Measurements from ENCODE around the gene MND1.

The MND1 gene

DNA sequence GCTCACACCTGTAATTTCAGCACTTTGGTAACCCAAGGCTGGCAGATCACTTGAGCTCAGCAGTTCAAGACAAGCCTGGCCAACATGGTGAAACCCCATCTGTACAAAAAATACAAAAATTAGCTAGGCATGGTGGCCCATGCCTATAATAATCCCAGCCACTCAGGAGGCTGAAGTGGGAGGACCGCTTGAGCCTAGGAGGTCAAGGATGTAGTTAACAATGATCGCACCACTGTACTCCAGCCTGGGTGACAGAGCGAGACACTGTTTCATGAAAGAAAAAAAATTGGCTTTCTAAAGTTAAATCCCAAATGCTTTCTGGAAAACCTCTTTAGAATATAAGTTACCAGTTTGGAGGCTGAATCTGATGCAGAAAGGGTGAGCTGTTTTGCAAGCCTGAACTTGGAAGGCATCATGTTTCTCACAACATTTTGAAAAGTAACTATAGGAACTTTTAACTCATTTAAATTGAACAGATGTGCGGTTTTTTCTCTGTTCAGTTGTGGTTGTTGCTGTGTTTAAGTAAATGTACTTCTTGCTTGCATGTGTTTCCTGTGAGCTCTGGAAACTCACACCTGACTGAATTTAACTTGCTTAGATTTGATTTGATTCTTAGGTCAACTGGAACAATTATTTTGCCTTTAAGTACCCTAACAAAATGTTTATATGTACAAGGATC lies 81.9 kb downstream of the MND1 start:
- TF ChIP-seq ISL1 (CRISPR knock-in tag; IDR thresholded peaks at IDR 0.05) (no peak), CSDC2 (CRISPR knock-in tag; IDR thresholded peaks at IDR 0.05) (no peak)
- no peak for ATAC-seq

DNA sequence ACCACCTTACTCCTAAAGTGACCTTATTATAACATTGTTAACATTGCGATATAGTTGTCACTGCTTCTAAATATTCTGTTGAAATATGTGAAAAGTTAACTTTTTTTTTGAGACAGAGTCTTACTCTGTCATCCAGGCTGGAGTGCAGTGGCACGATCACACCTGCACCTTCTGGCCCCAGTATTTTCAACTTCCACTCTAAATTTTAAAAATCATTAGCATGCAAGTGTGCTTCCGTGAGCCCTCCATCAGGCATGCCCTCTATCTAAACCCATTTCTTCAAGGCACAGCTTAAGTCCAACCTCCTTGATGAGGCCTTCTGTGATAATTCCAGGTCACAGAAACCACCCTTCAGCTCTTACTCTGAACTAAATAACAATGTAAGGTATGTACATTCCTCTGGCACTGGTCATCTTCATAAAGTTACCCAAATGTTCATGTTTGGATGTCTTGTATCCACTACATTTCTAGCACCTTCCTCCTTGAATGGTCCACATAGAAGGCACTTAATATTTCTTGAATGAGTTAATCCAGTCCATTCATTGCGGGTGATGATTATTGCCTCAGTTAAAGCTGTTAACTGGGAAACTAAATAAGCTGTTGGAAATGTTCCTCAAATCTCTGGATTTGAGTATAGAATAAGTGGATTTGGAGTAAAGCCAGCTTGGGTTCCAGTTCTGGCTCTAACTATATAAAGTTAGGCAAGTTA lies 83.0 kb downstream of the MND1 start:
- no peak for TF ChIP-seq PPARA (CRISPR knock-in tag; IDR thresholded peaks at IDR 0.05; ENCODE audit: borderline replicate concordance)
- peak; percentile 85 for TF ChIP-seq ZNF70 (CRISPR knock-in tag; IDR thresholded peaks at IDR 0.05)
- TF ChIP-seq, protein P1, sequence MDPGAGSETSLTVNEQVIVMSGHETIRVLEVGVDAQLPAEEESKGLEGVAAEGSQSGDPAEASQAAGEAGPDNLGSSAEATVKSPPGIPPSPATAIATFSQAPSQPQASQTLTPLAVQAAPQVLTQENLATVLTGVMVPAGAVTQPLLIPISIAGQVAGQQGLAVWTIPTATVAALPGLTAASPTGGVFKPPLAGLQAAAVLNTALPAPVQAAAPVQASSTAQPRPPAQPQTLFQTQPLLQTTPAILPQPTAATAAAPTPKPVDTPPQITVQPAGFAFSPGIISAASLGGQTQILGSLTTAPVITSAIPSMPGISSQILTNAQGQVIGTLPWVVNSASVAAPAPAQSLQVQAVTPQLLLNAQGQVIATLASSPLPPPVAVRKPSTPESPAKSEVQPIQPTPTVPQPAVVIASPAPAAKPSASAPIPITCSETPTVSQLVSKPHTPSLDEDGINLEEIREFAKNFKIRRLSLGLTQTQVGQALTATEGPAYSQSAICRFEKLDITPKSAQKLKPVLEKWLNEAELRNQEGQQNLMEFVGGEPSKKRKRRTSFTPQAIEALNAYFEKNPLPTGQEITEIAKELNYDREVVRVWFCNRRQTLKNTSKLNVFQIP (CRISPR knock-in tag; IDR thresholded peaks at IDR 0.05; ENCODE audit: borderline replicate concordance, low read depth), result no peak
- no peak for TF ChIP-seq ZNF565 (CRISPR knock-in tag; conservative IDR thresholded peaks at IDR 0.05; ENCODE audit: low read depth)
- peak; percentile 72 for ATAC-seq

DNA sequence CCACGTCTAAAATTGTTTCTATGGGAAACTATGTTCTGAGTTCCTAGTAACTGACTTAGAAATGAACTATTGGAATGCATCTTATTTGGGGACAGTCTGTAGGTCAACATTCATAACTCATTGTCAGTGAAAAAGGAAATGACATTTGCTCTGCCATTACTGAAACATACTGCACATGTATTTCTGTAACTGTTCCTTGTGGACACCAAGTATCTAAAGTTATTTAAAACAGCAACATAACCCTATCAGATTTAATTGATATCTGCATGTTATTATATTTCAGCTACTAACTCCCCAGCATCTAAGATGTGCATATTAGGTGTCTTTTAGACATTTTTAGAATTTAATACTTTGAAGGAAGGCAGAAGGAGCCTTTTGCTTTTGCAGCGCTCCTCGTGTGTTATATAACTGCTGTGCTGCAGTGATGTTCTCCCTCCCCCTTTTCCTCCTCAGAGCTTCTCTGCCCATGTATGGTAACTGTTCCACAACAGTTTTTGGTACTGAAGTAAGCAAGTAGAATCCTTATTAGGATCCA lies 84.5 kb downstream of the MND1 start:
- no peak for TF ChIP-seq ISL1 (CRISPR knock-in tag; IDR thresholded peaks at IDR 0.05)
- TF ChIP-seq RARB (CRISPR knock-in tag; IDR thresholded peaks at IDR 0.05), result no peak
- TF ChIP-seq ZC3H10 (CRISPR knock-in tag; IDR thresholded peaks at IDR 0.05), result no peak
- no peak for TF ChIP-seq ARNTL (CRISPR knock-in tag; IDR thresholded peaks at IDR 0.05; ENCODE audit: borderline replicate concordance, low read depth)
- no peak for TF ChIP-seq SNAI2 (CRISPR knock-in tag; IDR thresholded peaks at IDR 0.05)
- TF ChIP-seq ZNF565 (CRISPR knock-in tag; conservative IDR thresholded peaks at IDR 0.05; ENCODE audit: low read depth), result no peak
- TF ChIP-seq, protein P2, sequence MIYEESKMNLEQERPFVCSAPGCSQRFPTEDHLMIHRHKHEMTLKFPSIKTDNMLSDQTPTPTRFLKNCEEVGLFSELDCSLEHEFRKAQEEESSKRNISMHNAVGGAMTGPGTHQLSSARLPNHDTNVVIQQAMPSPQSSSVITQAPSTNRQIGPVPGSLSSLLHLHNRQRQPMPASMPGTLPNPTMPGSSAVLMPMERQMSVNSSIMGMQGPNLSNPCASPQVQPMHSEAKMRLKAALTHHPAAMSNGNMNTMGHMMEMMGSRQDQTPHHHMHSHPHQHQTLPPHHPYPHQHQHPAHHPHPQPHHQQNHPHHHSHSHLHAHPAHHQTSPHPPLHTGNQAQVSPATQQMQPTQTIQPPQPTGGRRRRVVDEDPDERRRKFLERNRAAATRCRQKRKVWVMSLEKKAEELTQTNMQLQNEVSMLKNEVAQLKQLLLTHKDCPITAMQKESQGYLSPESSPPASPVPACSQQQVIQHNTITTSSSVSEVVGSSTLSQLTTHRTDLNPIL (CRISPR knock-in tag; IDR thresholded peaks at IDR 0.05; ENCODE audit: low read depth), result no peak
- TF ChIP-seq, protein P3, sequence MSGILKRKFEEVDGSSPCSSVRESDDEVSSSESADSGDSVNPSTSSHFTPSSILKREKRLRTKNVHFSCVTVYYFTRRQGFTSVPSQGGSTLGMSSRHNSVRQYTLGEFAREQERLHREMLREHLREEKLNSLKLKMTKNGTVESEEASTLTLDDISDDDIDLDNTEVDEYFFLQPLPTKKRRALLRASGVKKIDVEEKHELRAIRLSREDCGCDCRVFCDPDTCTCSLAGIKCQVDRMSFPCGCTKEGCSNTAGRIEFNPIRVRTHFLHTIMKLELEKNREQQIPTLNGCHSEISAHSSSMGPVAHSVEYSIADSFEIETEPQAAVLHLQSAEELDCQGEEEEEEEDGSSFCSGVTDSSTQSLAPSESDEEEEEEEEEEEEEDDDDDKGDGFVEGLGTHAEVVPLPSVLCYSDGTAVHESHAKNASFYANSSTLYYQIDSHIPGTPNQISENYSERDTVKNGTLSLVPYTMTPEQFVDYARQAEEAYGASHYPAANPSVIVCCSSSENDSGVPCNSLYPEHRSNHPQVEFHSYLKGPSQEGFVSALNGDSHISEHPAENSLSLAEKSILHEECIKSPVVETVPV (CRISPR knock-in tag; IDR thresholded peaks at IDR 0.05), result no peak
- TF ChIP-seq TCF4 (CRISPR knock-in tag; IDR thresholded peaks at IDR 0.05; ENCODE audit: borderline replicate concordance), result no peak
- TF ChIP-seq, protein P4, sequence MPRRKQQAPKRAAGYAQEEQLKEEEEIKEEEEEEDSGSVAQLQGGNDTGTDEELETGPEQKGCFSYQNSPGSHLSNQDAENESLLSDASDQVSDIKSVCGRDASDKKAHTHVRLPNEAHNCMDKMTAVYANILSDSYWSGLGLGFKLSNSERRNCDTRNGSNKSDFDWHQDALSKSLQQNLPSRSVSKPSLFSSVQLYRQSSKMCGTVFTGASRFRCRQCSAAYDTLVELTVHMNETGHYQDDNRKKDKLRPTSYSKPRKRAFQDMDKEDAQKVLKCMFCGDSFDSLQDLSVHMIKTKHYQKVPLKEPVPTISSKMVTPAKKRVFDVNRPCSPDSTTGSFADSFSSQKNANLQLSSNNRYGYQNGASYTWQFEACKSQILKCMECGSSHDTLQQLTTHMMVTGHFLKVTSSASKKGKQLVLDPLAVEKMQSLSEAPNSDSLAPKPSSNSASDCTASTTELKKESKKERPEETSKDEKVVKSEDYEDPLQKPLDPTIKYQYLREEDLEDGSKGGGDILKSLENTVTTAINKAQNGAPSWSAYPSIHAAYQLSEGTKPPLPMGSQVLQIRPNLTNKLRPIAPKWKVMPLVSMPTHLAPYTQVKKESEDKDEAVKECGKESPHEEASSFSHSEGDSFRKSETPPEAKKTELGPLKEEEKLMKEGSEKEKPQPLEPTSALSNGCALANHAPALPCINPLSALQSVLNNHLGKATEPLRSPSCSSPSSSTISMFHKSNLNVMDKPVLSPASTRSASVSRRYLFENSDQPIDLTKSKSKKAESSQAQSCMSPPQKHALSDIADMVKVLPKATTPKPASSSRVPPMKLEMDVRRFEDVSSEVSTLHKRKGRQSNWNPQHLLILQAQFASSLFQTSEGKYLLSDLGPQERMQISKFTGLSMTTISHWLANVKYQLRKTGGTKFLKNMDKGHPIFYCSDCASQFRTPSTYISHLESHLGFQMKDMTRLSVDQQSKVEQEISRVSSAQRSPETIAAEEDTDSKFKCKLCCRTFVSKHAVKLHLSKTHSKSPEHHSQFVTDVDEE (CRISPR knock-in tag; IDR thresholded peaks at IDR 0.05), result no peak
- no peak for TF ChIP-seq ZFP30 (CRISPR knock-in tag; IDR thresholded peaks at IDR 0.05)
- TF ChIP-seq ZFP3 (CRISPR knock-in tag; IDR thresholded peaks at IDR 0.05), result no peak
- TF ChIP-seq, protein P1 (CRISPR knock-in tag; IDR thresholded peaks at IDR 0.05; ENCODE audit: borderline replicate concordance, low read depth), result no peak
- TF ChIP-seq GLIS3 (CRISPR knock-in tag; IDR thresholded peaks at IDR 0.05), result no peak
- no peak for TF ChIP-seq BACH2 (CRISPR knock-in tag; IDR thresholded peaks at IDR 0.05; ENCODE audit: borderline replicate concordance)
- no peak for TF ChIP-seq PPARA (CRISPR knock-in tag; IDR thresholded peaks at IDR 0.05; ENCODE audit: borderline replicate concordance)
- ATAC-seq, result peak; percentile 49
